IMR-90 (cell line): ENCODE data around the gene UBXN2A.

ENCODE experiments used
- BHLHE40 ChIP-seq: fragments of 150-350 bp; IDR thresholded peaks from 2 replicates; pipeline ENCODE4 v1.6.1; 2016; ENCODE audit warnings: mild to moderate bottlenecking, low read depth, low read length
- CEBPB ChIP-seq: IDR thresholded peaks from 2 replicates; pipeline ENCODE4 v1.6.1; 2012; ENCODE audit warnings: low read depth, low read length, improper control_type of control experiment
- CHD1 ChIP-seq: IDR thresholded peaks from 2 replicates; pipeline ENCODE4 v1.6.1; 2012; ENCODE audit warnings: low read depth, low read length, improper control_type of control experiment
- FOS ChIP-seq: fragments of 150-350 bp; IDR thresholded peaks from 2 replicates; pipeline ENCODE4 v1.6.1; 2016; ENCODE audit warnings: low read depth, low read length
- MAFK ChIP-seq: IDR thresholded peaks from 2 replicates; pipeline ENCODE4 v1.6.1; 2012; ENCODE audit warnings: low read depth, low read length, improper control_type of control experiment
- MAZ ChIP-seq: IDR thresholded peaks from 2 replicates; pipeline ENCODE4 v1.6.1; 2012; ENCODE audit warnings: low read depth, mild to moderate bottlenecking, low read length, improper control_type of control experiment, moderate library complexity, borderline replicate concordance
- MXI1 ChIP-seq: IDR thresholded peaks from 2 replicates; pipeline ENCODE4 v1.6.1; 2012; ENCODE audit warnings: low read depth, mild to moderate bottlenecking, low read length, moderate library complexity, borderline replicate concordance
- NFE2L2 ChIP-seq: fragments of 150-350 bp; IDR thresholded peaks from 2 replicates; pipeline ENCODE4 v1.6.1; 2016; ENCODE audit warnings: low read depth, mild to moderate bottlenecking, low read length
- POLR2A ChIP-seq: IDR thresholded peaks from 2 replicates; pipeline ENCODE4 v1.6.1; 2012; ENCODE audit warnings: mild to moderate bottlenecking, low read depth, low read length
- RAD21 ChIP-seq: IDR thresholded peaks from 2 replicates; pipeline ENCODE4 v1.6.1; 2012; ENCODE audit warnings: low read length, improper control_type of control experiment
- RCOR1 ChIP-seq: IDR thresholded peaks from 2 replicates; pipeline ENCODE4 v1.6.1; 2012; ENCODE audit warnings: mild to moderate bottlenecking, low read length, improper control_type of control experiment; ENCODE audit not compliant: insufficient replicate concordance
- RFX5 ChIP-seq: IDR thresholded peaks from 2 replicates; pipeline ENCODE4 v1.8.0; 2012; ENCODE audit warnings: low read depth, mild to moderate bottlenecking, low read length, moderate library complexity
- TF ChIP-seq, protein P1 (sequence below): conservative IDR thresholded peaks from 2 replicates; pipeline ENCODE4 v1.5.1; 2012; ENCODE audit warnings: mild to moderate bottlenecking, low read depth, low read length, improper control_type of control experiment
- TF ChIP-seq, protein P2 (sequence below): fragments of 150-350 bp; IDR thresholded peaks from 2 replicates; pipeline ENCODE4 v1.6.1; 2017; ENCODE audit warnings: mild to moderate bottlenecking, antibody characterized with exemption, low read length, low read depth

DNA sequence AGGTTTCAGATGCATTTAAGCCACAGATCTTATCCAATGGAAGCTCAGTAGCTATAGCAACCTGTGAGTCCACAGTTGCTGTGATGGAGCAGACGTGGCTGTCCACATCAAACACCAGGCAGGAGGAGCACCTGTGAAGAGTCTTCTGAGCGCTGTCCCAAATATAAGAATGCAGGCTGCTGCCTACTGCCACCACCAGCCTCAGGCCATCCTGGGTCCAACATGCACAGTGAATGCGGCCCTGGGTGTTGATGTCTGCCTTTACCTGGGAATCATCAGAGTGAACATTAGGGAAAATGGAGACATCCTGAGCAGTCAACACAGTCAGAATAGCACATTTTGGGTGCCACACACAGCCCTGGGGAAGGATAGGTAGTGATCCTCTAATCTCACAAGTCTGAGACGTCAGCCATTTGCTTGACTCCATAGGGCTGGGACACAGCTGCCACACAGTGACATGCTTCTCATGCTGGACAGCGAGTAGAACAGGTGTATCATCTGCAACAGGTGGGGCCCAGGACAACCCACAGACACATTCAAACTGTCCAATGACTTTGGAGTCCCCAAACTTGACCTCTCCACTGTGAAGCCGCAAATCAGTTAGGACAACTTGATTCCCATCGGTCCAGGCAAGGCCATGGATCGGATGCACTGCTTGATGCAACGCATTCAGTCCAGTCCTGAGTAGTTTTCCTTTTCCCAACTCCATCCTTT lies 98.7 kb downstream of the UBXN2A start:
- TF ChIP-seq, protein P1, sequence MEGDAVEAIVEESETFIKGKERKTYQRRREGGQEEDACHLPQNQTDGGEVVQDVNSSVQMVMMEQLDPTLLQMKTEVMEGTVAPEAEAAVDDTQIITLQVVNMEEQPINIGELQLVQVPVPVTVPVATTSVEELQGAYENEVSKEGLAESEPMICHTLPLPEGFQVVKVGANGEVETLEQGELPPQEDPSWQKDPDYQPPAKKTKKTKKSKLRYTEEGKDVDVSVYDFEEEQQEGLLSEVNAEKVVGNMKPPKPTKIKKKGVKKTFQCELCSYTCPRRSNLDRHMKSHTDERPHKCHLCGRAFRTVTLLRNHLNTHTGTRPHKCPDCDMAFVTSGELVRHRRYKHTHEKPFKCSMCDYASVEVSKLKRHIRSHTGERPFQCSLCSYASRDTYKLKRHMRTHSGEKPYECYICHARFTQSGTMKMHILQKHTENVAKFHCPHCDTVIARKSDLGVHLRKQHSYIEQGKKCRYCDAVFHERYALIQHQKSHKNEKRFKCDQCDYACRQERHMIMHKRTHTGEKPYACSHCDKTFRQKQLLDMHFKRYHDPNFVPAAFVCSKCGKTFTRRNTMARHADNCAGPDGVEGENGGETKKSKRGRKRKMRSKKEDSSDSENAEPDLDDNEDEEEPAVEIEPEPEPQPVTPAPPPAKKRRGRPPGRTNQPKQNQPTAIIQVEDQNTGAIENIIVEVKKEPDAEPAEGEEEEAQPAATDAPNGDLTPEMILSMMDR, result no peak
- no peak for TF ChIP-seq BHLHE40
- TF ChIP-seq POLR2A, result no peak
- TF ChIP-seq CHD1, result no peak
- TF ChIP-seq, protein P2, sequence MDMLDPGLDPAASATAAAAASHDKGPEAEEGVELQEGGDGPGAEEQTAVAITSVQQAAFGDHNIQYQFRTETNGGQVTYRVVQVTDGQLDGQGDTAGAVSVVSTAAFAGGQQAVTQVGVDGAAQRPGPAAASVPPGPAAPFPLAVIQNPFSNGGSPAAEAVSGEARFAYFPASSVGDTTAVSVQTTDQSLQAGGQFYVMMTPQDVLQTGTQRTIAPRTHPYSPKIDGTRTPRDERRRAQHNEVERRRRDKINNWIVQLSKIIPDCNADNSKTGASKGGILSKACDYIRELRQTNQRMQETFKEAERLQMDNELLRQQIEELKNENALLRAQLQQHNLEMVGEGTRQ, result no peak
- no peak for TF ChIP-seq RCOR1
- no peak for TF ChIP-seq MXI1
- no peak for TF ChIP-seq RFX5
- no peak for TF ChIP-seq MAZ
- TF ChIP-seq RAD21, result no peak
- TF ChIP-seq CEBPB, result no peak
- TF ChIP-seq NFE2L2, result no peak
- no peak for TF ChIP-seq FOS
- no peak for TF ChIP-seq MAFK
